Measurements from ENCODE around the gene PDZRN4.

Gene PDZRN4

GRCh38 chr12:41365653-41366171, 177.6 kb downstream of the PDZRN4 start:
- DNase-seq = no peak

DNA sequence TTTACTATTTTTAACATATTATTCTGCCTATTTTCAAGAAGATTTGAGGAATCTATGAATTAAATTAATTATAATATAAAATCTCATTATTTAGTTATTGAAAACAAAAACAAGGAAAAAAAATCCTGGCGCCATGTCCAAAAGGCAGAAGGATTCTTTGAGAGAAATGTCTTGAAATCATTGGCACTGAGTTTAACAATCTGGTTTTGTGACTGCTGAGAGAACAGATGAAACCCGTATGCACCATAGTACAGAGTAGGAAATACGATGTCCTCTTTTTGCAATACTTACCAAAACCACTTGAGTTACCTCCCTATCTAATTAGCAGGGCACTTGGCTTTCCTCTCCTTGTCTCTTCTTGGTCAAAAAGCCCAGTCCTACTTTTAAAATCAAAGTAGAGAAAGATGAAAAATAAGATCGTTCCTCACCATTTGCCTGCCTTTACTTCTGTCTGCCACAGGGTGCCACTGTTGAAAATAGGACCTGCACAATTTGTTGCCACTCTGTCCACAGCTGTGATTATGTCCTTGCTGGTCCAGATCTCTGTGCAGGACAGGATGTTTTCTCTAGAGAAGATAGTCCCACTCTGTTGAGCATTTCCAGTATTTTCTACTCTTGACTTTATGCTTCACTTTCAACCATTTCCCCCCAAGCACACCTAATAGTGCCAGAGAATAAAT, 179.7 kb downstream of the PDZRN4 start:
- no peak for DNase-seq

DNA sequence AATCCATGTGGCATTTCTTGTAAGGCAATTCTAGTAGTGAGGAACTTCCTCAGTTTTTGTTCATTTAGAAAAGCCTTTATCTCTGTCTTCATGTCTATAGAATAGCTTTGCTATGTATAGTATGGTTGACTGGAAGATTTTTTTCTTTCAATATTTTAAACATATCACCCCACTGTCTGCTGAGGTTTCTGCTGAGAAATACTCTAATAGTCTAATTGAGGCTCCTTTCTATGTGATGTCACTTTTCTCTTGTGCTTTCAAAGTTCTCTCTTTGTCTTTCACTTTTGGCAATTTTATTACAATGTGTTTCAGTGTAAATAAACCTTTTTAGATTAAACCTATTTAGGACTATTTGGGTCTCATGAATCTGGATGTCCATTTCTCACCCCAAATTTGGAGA, 192.8 kb downstream of the PDZRN4 start:
- DNase-seq = no peak

DNA sequence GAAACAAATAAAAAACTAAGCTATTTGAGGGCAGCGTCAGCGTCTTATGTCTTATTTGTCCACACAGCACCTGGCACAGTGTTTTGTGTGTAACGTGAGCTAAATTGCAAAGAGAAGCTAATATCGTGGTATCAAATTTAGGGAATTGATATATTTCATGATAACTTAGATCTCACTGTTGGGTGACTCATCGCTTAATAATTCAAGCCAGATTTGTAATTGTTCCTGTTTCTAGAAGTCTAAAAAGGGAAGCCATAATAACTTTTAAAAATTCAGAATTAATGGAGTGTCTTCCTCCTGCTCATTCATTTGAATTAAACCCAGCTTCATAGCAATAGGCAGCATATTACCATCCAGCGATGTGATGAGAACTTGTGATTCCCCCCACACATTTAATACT, 214.7 kb downstream of the PDZRN4 start:
- no peak for DNase-seq

DNA sequence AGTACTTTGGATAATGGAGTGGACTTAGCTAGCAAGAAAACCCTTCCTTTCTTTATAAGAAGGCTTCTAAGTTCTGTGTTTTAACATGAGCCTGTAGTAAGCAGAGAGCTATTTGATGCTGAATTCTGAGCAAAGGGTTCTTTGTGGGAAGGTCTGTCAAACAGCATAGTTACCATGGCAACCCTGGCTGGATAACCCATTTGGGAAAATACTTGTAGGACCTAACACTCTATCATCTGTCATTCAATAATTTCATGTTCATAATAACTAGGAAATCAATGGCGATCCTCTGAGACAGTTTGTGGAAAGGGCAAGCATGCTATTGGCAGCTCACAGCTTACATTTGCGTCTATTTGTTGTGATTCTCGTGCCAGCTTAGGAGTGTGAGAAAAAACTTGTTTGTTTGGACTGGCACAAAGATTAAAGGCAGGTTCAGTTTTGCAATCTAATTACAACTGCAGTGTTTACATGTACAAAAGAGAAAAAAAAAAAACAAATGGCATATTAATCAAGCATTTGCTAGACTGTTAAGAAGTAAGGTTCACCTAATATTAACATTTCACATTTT, 219.2 kb downstream of the PDZRN4 start:
- no peak for DNase-seq

- no peak for DNase-seq
Measured at GRCh38 chr12:41409628-41410027, 221.5 kb downstream of the PDZRN4 start.

DNA sequence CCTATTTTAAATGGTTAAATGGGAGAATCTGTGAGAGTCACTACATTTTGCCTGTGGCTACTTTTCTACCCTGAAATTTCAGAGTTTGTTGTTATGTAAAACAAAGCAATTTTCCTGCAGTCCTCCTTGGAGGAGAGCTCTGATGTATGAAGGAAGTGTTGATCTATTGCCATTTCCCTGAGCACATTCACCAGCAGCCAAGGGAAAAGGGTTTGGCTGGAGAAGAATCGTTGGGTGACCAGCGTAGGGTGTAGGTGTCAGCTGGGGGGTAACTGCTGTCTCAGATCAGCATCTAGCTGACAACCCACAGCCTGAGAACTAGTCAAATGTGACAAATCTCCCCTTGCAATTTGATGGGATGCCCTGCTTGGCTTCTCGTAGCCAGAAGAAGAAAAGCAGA, 230.5 kb downstream of the PDZRN4 start:
- no peak for DNase-seq

GRCh38 chr12:41419131-41419893, 231.2 kb downstream of the PDZRN4 start:
- DNase-seq = no peak

DNA sequence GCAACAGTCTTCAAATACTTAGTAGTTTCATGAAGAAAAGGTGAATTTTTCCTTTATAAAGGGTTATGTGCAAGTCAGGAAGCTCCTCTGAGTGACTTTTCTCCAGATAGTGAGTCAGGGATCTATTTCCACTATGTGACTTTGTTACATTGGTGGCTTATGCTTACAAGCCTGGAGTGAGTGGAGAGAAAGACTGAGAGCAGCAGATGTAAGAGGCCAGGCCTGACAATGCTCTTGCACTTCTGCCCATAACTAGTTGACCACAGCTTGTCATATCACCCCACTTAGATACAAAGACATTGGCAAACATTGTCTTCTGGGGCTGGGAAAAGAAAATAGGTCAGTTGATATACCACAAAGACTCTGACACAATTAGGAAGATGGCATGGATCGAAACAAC, 236.5 kb downstream of the PDZRN4 start:
- DNase-seq = no peak

DNA sequence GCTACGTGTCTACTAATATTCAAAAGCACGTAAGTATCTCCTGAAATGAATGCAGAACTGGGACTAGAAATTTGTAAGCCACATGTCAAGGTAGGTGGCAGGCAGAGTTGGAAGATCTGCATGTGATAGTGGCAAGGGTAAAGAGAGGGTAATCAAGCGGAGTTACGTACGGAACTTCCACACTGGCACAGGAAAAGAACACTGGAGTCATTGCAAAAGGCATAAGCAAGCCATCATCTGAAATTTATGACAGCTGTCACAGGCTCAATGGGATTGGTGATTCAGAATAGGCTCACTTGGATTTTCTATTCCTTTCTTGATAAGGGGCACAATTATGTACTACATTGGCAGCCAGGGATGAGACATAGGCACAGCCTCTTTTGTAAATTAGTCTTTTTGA, 245.3 kb downstream of the PDZRN4 start:
- no peak for DNase-seq

GRCh38 chr12:41436076-41436475, 248.0 kb downstream of the PDZRN4 start:
- DNase-seq = no peak

- DNase-seq = no peak
Measured at GRCh38 chr12:41437563-41437962, 249.4 kb downstream of the PDZRN4 start.

GRCh38 chr12:41438854-41439541, 250.9 kb downstream of the PDZRN4 start:
- DNase-seq = no peak

GRCh38 chr12:41439801-41440200, 251.7 kb downstream of the PDZRN4 start:
- no peak for DNase-seq

DNA sequence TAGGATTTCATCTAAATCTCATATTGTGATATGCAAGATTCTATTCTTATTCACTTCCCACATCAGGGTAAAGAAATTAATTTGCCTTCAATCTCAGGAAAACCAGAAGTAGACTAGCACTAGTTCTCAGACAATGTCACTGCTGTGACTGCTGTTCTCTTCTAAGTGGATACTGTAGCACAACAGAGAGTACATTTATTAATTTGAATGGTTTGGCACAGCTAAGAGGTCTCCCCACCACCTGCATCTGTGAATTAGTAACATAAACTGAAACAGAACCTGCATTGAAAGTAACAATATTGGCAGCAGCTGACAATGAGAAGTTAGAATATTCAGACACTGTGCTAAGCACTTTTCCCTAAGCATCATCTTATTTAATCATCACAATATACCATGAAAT, 253.1 kb downstream of the PDZRN4 start:
- DNase-seq = no peak

DNA sequence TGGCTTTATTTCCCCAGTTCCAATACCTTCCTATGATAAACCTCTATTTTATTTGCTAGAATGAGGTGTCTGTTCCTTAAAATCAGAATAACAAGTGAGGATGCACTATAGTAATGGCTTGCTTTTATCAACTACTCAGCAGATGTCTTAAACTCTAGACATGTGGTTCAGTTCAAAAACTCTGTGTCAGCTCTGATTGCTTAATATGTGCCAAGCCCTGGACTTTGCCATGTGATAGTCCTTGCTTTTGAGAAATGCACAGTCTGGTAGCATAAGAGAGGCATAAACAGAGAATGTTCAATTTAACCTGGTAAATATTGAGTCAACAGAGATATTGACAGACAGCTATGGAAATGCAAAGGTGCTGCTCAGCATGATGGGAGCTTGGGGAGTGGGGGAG, 254.8 kb downstream of the PDZRN4 start:
- DNase-seq = no peak

- DNase-seq = no peak
Measured at GRCh38 chr12:41443690-41444089, 255.6 kb downstream of the PDZRN4 start.

GRCh38 chr12:41452838-41453407, 264.8 kb downstream of the PDZRN4 start:
- DNase-seq = no peak

GRCh38 chr12:41453409-41453808, 265.3 kb downstream of the PDZRN4 start:
- DNase-seq = no peak

- DNase-seq = no peak
Measured at GRCh38 chr12:41459111-41459905, 271.2 kb downstream of the PDZRN4 start.

DNA sequence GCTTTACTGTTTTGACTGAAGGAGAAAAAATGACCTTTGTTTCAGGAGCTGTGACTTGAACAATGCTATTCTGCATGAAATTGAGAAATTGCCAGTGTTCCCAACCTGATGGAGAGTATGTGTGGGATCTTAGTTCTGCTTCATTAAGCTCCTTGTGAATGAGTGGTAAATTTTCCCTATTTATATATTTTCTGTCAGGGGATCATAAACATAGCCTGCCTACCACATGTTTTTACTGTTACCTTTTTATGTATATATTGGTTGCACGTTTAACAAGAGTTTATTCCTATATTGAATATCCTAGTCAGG, 271.7 kb downstream of the PDZRN4 start:
- DNase-seq = no peak

DNA sequence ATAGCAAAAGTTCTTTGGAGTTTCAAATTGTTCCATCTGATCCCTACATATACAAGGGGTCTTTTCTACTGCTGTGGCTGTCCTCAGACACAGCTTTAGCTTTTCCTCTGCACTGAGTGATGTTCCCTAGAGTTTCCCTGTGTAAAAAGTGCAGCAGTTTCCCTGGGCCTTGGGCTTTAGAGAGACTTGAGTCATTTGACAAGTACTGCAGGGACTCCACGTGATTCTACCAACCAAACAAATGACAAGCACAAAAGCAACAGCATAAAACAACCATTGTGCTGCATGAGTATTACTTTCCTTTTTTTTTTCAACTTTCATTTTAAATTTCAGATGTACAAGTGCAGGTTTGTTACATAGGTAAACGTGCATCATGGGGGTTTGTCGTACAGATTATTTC, 272.8 kb downstream of the PDZRN4 start:
- DNase-seq = no peak

DNA sequence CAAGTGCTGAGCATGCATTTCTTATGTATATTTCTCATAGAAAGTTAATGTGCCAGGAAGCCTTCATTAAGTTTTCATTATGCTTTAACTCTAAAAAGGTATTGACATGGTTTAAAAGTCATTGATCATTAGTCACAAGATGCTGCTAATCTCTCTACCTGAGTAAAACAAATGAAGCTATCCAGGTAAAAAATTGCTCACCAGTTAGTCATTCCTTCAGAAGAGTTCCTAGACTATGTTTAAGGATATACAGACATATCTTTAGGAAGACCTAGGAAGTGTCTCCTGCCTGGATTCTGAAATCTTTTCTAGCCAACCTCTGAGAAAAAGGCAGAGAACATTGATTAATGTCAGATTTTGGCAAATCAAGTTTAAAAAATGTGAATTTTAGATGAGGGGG, 274.2 kb downstream of the PDZRN4 start:
- DNase-seq = no peak

Data from NCI-H2029 treated with DMSO at 0.1 percent for 48 hours (cell line).